SK-N-SH (cell line): Measurements from ENCODE around the gene UBE3B.
A peak's percentile ranks its signal among the peaks of the same experiment; 100 is the strongest.

Experiments used
- CHD2 ChIP-seq: fragments of 150-350 bp; IDR thresholded peaks from 2 replicates; pipeline ENCODE4 v1.6.1; 2018; ENCODE audit warnings: low read length; ENCODE audit not compliant: partially characterized antibody
- NFIC ChIP-seq: IDR thresholded peaks from 2 replicates; pipeline ENCODE4 v1.4.0; 2012; ENCODE audit warnings: borderline replicate concordance
- POLR2AphosphoS5 ChIP-seq: IDR thresholded peaks from 2 replicates; pipeline ENCODE4 v1.6.1; 2012; ENCODE audit warnings: low read depth, low read length
- SIN3A ChIP-seq: IDR thresholded peaks from 2 replicates; pipeline ENCODE4 v1.6.1; 2012; ENCODE audit warnings: low read depth, mild to moderate bottlenecking, low read length, moderate library complexity, borderline replicate concordance
- TAF1 ChIP-seq: IDR thresholded peaks from 2 replicates; pipeline ENCODE4 v1.6.1; 2012; ENCODE audit warnings: low read depth, mild to moderate bottlenecking, low read length, moderate library complexity, borderline replicate concordance
- TF ChIP-seq, protein P1 (sequence below): fragments of 200-600 bp; sonication (generic); IDR thresholded peaks from 2 replicates; pipeline ENCODE4 v1.6.1; 2017; ENCODE audit warnings: antibody characterized with exemption, mild to moderate bottlenecking, moderate library complexity

DNA sequence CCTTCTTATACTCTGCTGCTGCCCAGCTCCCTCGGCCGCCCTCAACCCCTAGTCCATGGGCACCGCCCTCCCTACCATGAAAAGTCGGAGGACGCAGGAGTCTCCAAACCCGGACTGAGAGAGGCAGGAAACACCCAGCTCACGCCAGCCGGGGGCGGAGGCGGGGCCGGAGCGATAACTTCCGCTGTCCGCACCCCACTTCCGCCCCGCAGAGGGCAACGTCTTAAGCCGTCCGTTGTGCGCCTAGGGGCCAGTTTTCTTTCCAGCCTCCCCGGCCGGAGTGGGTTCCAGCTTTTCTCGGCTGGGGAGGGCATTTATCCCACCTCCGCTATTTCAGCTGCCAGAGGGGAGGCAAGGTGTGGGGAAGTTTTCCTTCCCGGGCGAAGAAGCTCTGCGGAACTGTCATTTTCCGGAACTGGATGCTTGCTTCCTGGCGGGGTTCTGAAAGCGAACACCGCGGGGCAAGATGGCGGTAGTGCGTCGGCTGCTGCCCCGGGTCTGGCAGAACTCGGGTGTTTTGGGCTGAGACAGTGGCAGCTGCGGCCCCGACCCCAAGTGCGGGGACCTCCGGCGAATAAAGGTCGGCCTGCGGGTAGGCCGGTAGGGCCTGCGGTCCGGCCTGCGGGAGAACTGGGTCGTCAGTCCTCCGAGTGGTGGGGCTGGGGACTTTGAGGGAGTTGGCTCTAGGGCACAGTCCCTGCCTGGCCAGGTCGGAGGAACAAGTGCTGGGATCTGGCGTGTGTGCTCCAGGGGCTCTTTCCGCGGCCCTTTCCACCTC lies at the start of gene UBE3B, which contains the start of gene KCTD10:
- TF ChIP-seq, protein P1, sequence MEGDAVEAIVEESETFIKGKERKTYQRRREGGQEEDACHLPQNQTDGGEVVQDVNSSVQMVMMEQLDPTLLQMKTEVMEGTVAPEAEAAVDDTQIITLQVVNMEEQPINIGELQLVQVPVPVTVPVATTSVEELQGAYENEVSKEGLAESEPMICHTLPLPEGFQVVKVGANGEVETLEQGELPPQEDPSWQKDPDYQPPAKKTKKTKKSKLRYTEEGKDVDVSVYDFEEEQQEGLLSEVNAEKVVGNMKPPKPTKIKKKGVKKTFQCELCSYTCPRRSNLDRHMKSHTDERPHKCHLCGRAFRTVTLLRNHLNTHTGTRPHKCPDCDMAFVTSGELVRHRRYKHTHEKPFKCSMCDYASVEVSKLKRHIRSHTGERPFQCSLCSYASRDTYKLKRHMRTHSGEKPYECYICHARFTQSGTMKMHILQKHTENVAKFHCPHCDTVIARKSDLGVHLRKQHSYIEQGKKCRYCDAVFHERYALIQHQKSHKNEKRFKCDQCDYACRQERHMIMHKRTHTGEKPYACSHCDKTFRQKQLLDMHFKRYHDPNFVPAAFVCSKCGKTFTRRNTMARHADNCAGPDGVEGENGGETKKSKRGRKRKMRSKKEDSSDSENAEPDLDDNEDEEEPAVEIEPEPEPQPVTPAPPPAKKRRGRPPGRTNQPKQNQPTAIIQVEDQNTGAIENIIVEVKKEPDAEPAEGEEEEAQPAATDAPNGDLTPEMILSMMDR = no peak; the same call in 1 of the 2 replicates
- TF ChIP-seq SIN3A (peak; percentile 60; the same call in 1 of the 2 replicates), TAF1 (peak; percentile 96), NFIC (no peak), CHD2 (peak; percentile 16), POLR2AphosphoS5 (peak; percentile 82)
